HG03066 (cell line): ENCODE data around the gene PVRIG.
"Not testable (repeated sequence)": the region's sequence is repeated elsewhere in the genome, so short reads cannot be mapped to it uniquely, and the experiment has no call there.

ENCODE experiments used
- ATAC-seq: cut with Tn5 transposase; IDR thresholded peaks from one replicate; pipeline ENCODE4 v1.9.1; 2021; ENCODE audit warnings: low read depth; ENCODE audit not compliant: unreplicated experiment

PVRIG gene

DNA sequence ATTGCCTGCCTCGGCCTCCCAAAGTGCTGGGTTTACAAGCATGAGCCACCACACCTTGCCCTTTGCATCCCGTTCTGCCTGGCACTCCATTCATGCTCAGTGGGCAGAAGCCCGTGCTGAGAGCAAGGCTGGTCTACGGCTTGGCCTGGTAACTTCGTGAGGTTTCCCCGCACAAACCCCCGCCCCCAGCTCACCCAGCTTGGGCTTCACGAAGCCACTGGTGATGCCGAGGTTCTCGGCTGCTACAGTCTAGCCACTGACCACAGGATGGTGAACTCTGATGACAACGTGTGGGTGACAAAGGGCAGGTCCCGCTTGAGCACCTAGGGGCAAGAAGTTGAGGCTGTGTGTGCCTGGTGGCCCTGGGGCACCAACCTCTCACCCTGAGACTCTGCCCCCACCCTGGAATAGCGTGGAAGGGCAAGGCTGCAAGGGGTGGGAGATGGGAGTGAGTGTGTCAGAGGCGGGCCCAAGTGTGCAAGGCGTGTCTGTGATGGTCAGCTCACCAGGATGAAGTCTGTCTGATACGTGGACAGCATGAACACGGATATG is 3.7 kb downstream of the PVRIG start:
- ATAC-seq, result not testable (repeated sequence)

DNA sequence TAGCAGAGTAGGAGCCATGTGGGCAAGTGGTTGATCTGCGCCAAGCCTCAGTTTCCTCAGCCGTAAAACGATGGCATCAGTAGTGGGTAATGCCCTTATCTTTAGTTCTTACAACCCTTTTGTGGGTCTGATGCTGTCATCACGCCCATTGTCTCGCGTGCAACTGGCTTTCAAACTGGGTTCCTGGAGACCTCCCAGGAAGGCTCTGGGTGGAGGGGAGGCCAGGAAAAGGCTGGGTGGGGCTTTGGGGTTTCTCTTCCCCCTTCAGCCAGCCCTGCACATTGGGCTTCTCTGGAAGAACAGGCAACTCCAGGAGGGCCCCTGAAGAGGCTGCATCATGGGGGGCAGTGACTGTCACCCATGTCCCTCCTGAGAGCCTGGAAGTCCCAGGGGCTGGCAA is 5.1 kb downstream of the PVRIG start:
- not testable (repeated sequence) for ATAC-seq

DNA sequence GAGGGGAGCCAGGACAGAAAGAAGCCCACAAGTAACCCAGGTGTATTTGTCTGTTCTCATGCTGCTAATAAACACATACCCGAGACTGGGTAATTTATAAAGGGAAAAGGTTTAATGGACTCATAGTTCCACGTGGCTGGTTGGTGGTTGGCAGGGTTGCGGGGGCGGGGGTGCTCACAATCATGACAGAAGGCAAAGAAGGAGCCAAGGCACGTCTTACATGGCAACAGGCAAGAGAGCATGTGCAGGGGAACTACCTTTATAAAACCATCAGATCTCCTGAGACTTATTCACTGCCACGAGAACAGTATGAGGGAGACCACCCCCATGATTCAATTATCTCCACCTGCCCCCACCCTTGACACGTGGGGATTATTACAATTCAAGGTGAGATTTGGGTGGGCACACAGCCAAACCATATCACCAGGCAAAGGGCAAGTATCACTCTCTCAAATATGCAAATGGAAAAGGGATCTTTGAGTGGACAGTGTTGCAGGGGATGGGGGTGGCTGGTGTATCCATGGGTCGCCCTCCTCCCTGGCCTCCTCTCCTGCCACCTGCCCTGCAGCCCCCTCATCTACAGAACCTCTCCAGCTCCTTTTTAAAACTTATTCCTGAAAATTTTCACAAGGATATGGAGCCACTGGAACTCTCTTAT is 15.0 kb downstream of the PVRIG start:
- ATAC-seq, result not testable (repeated sequence)

DNA sequence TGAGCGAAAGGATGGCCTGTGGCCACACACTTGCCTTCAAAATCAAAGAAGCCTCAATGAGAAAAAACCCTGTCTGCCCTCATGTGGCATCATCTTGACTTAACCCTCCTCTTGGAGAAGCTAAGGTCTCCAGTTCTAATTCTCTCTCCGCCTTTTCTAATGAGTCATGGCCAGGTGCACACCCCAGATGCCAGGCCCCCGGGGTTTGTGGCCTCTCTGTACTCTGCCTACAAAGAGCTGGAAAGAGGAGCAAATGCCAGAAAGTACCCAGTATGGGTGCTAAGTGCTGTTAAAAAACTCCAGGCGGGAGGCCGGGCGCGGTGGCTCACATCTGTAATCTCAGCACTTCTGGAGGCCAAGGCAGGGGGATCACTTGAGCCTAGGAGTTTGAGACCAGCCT is 20.2 kb downstream of the PVRIG start:
- not testable (repeated sequence) for ATAC-seq

DNA sequence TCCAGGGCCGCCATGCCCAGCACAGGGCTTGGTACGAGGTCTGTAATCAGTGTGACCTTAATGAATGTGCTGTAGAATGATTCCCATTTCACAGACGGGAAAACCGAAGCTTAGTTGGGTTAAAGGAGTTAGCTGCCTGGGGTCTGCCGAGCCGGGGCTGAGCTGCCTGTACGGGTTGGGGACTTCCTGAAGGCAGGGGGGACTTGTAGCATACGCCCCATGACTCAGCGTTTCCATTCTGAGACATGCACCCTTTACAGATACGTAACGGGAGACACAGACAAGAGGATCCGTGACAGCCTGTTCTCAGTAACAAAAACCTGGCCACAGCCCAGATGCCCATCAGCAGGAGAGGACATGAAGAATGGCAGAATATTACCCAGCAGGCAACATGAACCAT is 23.6 kb downstream of the PVRIG start:
- ATAC-seq, result not testable (repeated sequence)

GRCh38 chr7:100244988-100245605 is 25.3 kb downstream of the PVRIG start:
- not testable (repeated sequence) for ATAC-seq

- ATAC-seq, result not testable (repeated sequence)
These were observed 26.5 kb downstream of the PVRIG start for GRCh38 chr7:100246121-100246864.

GRCh38 chr7:100246865-100247137 is 27.1 kb downstream of the PVRIG start:
- ATAC-seq, result not testable (repeated sequence)

GRCh38 chr7:100247152-100247757 is 27.5 kb downstream of the PVRIG start:
- ATAC-seq, result no peak

- ATAC-seq, result no peak
These were observed 28.7 kb downstream of the PVRIG start for GRCh38 chr7:100248483-100248882.

GRCh38 chr7:100257017-100257416 is 37.3 kb downstream of the PVRIG start:
- no peak for ATAC-seq

DNA sequence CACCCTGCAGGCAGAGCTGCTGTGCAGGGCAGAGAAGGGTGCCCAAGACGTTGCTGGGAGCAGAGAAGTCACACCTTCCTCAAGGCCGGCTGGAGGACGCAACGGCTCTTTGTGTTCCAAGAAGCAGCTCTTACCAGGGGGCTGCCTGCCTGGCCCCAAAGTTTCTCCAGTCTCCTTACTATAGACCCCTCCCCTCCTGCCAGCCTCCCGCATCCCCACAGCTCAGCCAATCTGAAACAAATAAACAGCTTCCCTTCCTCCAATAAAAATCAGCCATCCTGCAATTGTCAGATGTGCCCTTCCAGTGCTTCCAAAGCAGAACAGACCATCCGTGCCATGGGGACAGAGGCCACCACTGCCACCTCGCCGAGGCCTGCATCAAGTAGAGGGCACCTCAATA is 40.2 kb downstream of the PVRIG start:
- not testable (repeated sequence) for ATAC-seq

DNA sequence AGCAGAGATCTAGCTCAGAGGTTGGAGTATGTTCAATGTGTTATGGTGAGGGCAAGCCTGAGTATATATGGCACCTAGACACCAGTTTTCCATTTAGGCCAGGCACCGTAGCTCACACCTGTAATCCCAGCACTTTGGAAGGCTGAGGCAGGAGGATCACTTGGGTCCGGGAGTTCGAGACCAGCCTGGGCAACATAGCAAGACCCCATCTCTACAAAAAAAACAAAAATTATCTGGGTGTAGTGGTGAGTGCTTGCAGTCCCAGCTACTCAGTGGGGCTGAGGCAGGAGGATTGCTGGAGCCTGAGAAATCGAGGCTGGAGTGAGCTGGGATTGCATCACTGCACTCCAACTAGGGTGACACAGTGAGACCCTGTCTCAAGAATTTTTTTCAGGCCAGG is 43.1 kb downstream of the PVRIG start:
- ATAC-seq, result not testable (repeated sequence)

GRCh38 chr7:100264223-100264622 is 44.5 kb downstream of the PVRIG start:
- ATAC-seq, result not testable (repeated sequence)

DNA sequence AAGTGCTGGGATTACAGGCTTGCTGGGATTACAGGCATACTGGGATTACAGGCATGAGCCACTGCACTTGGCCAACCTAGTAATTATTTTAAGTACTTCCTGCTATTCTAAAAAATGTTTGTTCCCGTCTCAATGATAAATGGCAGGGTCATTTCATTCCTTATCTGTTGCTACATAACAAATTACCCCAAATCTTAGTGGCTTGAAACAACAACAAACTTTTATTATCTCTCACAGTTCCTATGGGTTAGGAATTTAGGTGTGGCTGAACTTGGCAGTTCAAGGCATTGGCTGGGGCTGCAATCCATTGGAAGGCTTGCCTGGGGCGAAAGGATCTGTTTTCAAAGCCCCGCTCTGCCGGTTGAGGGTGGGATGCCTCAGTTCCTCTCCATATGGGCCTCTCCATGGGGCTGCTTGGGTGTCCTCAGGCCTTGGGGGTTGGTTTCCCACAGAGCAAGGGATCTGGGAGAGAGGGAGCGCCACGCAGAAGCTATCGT is 45.0 kb downstream of the PVRIG start:
- not testable (repeated sequence) for ATAC-seq

DNA sequence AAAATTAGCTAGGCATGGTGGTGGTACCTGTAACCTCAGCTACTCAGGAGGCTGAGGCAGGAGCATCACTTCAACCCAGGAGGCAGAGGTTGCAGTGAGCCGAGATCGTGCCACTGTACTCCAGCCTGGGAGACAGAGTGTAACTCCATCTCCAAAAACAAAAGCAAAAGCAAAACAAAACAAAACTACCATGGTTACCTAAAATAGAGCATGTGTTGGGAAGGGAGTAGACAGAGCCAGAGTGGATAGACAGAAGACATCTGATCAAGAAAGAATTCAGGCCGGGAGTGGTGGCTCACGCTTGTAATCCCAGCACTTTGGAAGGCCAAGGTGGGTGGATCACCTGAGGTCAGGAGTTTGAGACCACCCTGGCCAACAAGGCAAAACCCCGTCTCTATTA is 46.1 kb downstream of the PVRIG start:
- not testable (repeated sequence) for ATAC-seq

DNA sequence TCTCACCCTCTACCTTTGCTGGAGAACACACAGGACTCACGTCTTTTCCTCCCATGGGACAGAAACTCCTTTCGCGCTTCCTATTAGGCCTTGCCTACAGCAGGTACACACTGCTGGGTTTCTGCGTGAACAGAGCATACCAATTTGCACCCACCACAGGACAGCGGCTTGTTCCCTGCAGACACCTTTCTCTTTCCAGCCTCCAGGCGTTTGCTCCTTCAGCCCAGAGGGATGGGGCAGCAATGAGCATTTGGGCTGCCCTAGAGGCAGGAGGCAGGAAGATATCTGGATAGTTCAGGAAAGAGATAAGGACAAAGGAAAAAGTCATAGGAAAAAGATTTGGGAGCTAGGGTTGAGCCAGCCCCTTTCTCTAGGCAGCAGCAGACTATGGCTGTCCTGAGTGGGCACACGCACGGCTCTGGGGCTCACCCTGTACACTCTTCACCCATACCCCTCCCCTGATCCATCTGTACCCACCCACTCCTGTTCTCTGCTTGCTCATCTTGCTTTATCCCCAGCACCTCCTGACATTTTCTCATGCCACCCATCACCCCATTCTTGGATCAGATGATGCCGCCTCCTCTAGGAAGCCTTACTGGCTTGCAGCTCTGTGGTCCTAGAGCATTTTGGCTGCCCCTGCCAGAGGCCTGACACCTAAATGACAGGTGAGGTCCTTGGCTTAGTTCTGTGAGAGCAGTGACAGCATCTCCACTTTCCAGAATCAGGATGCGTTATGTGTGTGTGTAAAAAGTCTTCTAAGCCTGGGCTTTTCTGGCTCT is 47.0 kb downstream of the PVRIG start:
- ATAC-seq, result no peak

- no peak for ATAC-seq
These were observed 47.9 kb downstream of the PVRIG start for GRCh38 chr7:100267648-100268047.

- not testable (repeated sequence) for ATAC-seq
These were observed 49.1 kb downstream of the PVRIG start for GRCh38 chr7:100268882-100269281.
